Activated B cell treated with CpG ODN at 0.5 μM for 24 hours (primary cell): ENCODE data around the gene MPZL3. TPM values are rescaled to one million over a fixed set of nuclear protein-coding genes. Genes with fewer than 3 reads are reported as not detected.
A peak's percentile ranks its signal among the peaks of the same experiment; 100 is the strongest.

Experiments used
- ATAC-seq: fragments of 200-7000 bp; cut with Tn5 transposase; one replicate; pipeline ENCODE4 v1.10.0; 2021; ENCODE audit warnings: low read depth, mild to moderate bottlenecking, moderate library complexity
- CTCF ChIA-PET: fragments of 350-600 bp; sonication (Branson Sonifier 250); formaldehyde crosslinking; loops from one replicate; lab custom pipeline; 2021; ENCODE audit warnings: antibody characterized with exemption; lab: Charles Lee
- POLR2A ChIA-PET: fragments of 350-600 bp; sonication (Branson Sonifier 250); formaldehyde crosslinking; loops from one replicate; lab custom pipeline; 2021; ENCODE audit warnings: antibody characterized with exemption; lab: Charles Lee
- DNase-seq: peaks from one replicate; pipeline ENCODE4 v3.0.0; 2022
- H3K27ac Mint-ChIP-seq: one replicate; pipeline ENCODE4 v1.8.0; 2020; ENCODE audit warnings: mixed read lengths
- H3K27me3 Mint-ChIP-seq: one replicate; pipeline ENCODE4 v1.8.0; 2021; ENCODE audit warnings: mixed read lengths
- H3K36me3 Mint-ChIP-seq: one replicate; pipeline ENCODE4 v1.8.0; 2021; ENCODE audit warnings: low read depth, mixed read lengths
- H3K4me1 Mint-ChIP-seq: one replicate; pipeline ENCODE4 v1.8.0; 2021; ENCODE audit warnings: mixed read lengths
- H3K4me3 Mint-ChIP-seq: one replicate; pipeline ENCODE4 v1.8.0; 2020; ENCODE audit warnings: mild to moderate bottlenecking, mixed read lengths
- H3K9me3 Mint-ChIP-seq: one replicate; pipeline ENCODE4 v1.8.0; 2020; ENCODE audit warnings: mixed read lengths
- intact Hi-C: fragments of 100-400 bp; cut with micrococcal nuclease; formaldehyde crosslinking; loops from one replicate; pipeline ENCODE4 v1.15.1; 2024
- total RNA-seq: library from RNA; stranded (reverse); gene quantifications from 2 replicates; pipeline ENCODE4 v1.2.3, GENCODE V29; 2022
- TF ChIP-seq, protein P1 (sequence below): fragments of 200-600 bp; IDR thresholded peaks from one replicate; pipeline ENCODE4 v1.8.0; 2022; ENCODE audit warnings: antibody characterized with exemption, mild to moderate bottlenecking

The MPZL3 gene
- total RNA-seq, 1 donor from 2014 or later: 2.9 TPM

DNA sequence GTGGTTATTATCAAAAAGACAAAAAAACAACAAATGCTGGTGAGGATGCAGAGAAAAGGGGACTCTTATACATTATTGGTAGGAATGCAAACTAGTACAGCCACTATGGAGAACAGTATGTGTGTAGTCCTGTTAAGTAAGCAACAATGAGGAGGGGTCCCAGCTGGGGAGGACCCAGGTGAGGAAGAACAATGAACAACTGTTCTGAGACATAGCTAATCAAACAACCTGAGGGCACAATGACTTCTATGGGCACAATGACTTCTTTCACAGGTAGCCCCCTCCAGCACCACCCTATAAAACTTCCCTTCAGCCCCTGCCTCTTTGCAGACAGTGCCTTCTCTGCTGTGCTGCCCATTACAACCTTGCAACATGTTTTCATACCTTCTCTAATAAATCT, 32.9 kb downstream of the MPZL3 start:
- ChIA-PET POLR2A (no interaction called here), CTCF (no interaction called here)
- Mint-ChIP-seq H3K4me1 (peaks cover 38% of the 10 kb centered on the region), H3K27me3 (peaks cover 50% of the 10 kb centered on the region), H3K36me3 (no peaks in the 10 kb centered on the region), H3K4me3 (no peak overlapping the region), H3K27ac (no peak overlapping the region), H3K9me3 (no peaks in the 10 kb centered on the region)
- DNase-seq (no peak), ATAC-seq (no peak)
- intact Hi-C loops: no loop called here
- TF ChIP-seq, protein P1, sequence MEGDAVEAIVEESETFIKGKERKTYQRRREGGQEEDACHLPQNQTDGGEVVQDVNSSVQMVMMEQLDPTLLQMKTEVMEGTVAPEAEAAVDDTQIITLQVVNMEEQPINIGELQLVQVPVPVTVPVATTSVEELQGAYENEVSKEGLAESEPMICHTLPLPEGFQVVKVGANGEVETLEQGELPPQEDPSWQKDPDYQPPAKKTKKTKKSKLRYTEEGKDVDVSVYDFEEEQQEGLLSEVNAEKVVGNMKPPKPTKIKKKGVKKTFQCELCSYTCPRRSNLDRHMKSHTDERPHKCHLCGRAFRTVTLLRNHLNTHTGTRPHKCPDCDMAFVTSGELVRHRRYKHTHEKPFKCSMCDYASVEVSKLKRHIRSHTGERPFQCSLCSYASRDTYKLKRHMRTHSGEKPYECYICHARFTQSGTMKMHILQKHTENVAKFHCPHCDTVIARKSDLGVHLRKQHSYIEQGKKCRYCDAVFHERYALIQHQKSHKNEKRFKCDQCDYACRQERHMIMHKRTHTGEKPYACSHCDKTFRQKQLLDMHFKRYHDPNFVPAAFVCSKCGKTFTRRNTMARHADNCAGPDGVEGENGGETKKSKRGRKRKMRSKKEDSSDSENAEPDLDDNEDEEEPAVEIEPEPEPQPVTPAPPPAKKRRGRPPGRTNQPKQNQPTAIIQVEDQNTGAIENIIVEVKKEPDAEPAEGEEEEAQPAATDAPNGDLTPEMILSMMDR: no peak

DNA sequence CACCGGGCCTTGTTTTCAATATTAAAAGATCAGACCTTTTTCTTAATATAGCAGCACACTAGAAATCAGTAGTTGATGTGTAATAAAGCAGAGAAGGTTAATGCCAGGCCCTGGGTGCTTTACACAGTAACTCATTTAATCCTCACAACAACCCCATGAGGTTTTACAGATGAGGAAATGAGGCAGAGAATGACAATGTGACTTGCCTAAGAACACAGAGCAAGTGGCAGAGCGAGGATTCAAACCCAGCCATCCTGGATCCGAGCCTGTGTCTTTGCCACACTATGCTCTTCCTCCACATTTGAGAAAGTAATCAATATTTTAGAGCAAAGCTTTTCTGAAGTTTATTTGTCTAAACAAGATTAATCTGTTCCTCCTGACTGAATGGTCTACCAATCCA, 34.6 kb downstream of the MPZL3 start:
- POLR2A ChIA-PET: interaction anchor here (0.5 kb wide), 1 partner anchor 55 kb away, joined by 3 read pairs; no protein-coding TSS in a partner anchor
- CTCF ChIA-PET: no interaction called here
- no peak for ATAC-seq
- no peak overlapping the region for H3K4me3 Mint-ChIP-seq
- no peaks in the 10 kb centered on the region for H3K9me3 Mint-ChIP-seq
- TF ChIP-seq, protein P1: no peak
- DNase-seq: no peak
- H3K27ac Mint-ChIP-seq: no peak overlapping the region
- H3K4me1 Mint-ChIP-seq: peaks cover 47% of the 10 kb centered on the region
- peaks cover 43% of the 10 kb centered on the region for H3K27me3 Mint-ChIP-seq
- intact Hi-C loops: no loop called here
- H3K36me3 Mint-ChIP-seq: no peaks in the 10 kb centered on the region

DNA sequence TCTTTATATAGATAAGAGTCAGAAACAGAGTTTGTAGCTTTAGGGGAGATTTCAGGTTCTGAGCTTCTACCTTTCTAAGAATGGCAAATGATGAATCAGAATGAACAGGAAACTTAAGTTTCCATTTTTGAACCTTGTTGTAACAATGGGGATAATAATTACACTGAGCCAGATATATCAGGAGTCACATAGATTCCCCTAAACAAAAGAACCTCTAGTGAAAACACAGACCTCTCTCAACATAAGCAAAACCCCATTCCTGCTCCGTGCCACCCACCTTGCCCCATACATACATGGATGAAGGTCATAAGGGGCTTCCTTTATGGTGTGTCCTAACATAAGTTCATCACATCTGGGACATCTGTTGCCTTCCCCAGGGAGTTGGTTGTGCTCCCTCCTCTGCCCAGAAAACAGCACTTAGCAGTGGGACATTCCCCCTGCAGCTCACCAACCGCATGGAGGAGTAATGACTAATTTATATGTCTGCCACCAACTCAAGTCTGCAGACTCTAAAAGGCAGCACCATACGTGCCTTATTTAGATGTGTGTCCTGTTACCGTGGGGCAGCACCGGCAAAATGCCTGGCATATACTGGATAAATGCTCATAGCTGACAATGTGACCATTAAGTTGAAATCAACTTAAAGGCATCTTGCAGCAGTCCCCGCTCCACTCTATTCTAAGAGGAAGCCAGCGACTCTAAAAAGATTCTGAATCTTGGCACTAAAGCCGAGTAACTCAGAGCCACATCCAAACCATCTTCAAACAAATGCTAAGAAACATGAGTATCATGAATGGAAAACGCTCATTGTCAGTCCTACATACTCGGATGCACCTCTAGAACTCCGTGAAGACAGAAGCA, 35.3 kb downstream of the MPZL3 start:
- intact Hi-C loops: no loop called here

DNA sequence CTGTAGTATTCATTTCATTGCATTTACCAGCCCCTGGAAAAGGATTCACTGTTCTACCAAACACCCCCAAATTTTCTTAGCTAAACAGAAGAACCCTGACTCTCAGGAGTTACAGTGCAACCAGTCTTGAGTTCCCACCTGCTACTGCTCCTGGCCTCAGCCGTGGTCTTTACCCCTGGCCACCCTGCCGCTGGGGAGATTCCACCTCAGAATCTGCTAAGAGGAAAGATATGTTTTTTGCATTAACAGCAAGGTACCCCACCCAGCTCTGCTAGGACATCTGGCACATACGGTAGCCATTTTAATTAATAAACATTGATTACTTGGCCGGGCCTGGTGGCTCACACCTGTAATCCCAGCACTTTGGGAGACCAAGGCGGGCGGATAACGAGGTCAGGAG, 36.4 kb downstream of the MPZL3 start:
- no peak for ATAC-seq
- intact Hi-C loops: loop anchor here (2.0 kb wide), 1 partner anchor 29 kb away; no protein-coding TSS in a partner anchor
- Mint-ChIP-seq H3K27ac (no peak overlapping the region), H3K9me3 (no peaks in the 10 kb centered on the region), H3K27me3 (peaks cover 34% of the 10 kb centered on the region), H3K4me1 (peaks cover 57% of the 10 kb centered on the region), H3K4me3 (no peak overlapping the region), H3K36me3 (no peaks in the 10 kb centered on the region)
- TF ChIP-seq, protein P1: no peak
- no peak for DNase-seq
- ChIA-PET CTCF (interaction anchor here (0.6 to 5.4 kb wide), 2 partner anchors 17 kb away, joined by 3 to 38 read pairs; no protein-coding TSS in a partner anchor), POLR2A (interaction anchor here (0.6 to 1.1 kb wide), 2 partner anchors 26 to 241 kb away, joined by 3 read pairs; no protein-coding TSS in a partner anchor)

More for the DNA sequence above, 35.3 kb downstream of the MPZL3 start:
- ATAC-seq: peak; percentile 56
- DNase-seq: no peak
- no peaks in the 10 kb centered on the region for H3K9me3 Mint-ChIP-seq
- H3K4me3 Mint-ChIP-seq: peak overlapping the region; percentile 20
- peaks cover 54% of the 10 kb centered on the region for H3K4me1 Mint-ChIP-seq
- H3K36me3 Mint-ChIP-seq: no peaks in the 10 kb centered on the region
- H3K27ac Mint-ChIP-seq: peak overlapping the region; percentile 42
- TF ChIP-seq, protein P1: no peak
- ChIA-PET POLR2A (interaction anchor here (0.5 to 1.1 kb wide), 6 partner anchors 10 to 1033 kb away, joined by 3 to 6 read pairs (median 3); partner anchors contain the start of gene MPZL2), CTCF (interaction anchor here (0.7 to 1.1 kb wide), 2 partner anchors 22 to 63 kb away, joined by 3 to 4 read pairs; no protein-coding TSS in a partner anchor)
- H3K27me3 Mint-ChIP-seq: peaks cover 38% of the 10 kb centered on the region

DNA sequence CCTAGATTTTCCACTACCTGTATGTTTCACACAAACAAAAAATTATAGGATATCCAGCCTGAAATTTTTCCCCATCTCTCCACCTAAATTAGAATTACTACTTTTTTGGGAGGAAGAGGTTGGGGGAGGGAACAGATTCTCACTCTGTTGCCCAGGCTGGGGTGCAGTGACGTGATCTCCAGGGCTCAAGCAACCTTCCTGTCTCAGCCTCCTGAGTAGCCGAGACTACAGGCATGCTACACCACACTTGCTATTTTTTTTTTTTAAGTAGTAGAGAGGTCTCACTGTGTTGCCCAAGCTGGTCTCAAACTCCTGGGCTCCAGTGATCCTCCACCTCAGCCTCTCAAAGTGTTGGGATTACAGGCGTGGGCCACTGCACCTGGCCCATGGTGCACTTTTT, 36.9 kb downstream of the MPZL3 start:
- ATAC-seq (no peak), DNase-seq (no peak)
- Mint-ChIP-seq H3K27ac (no peak overlapping the region), H3K4me1 (peaks cover 57% of the 10 kb centered on the region), H3K4me3 (no peak overlapping the region), H3K27me3 (peaks cover 35% of the 10 kb centered on the region), H3K36me3 (no peaks in the 10 kb centered on the region), H3K9me3 (no peaks in the 10 kb centered on the region)
- CTCF ChIA-PET: interaction anchor here (1.2 to 5.4 kb wide), 4 partner anchors 16 to 1123 kb away, joined by 3 to 38 read pairs (median 6); no protein-coding TSS in a partner anchor
- POLR2A ChIA-PET: interaction anchor here (1.5 to 4.3 kb wide), 4 partner anchors 10 to 220 kb away, joined by 8 to 25 read pairs (median 14); partner anchors contain the start of genes JAML, KMT2A and MPZL3
- intact Hi-C loops: loop anchor here (2.0 kb wide), 1 partner anchor 30 kb away; no protein-coding TSS in a partner anchor
- TF ChIP-seq, protein P1: no peak
